ENCODE results near the gene FAM184B.
A peak's percentile ranks its signal among the peaks of the same experiment; 100 is the strongest.

- TF ChIP-seq, protein P1, sequence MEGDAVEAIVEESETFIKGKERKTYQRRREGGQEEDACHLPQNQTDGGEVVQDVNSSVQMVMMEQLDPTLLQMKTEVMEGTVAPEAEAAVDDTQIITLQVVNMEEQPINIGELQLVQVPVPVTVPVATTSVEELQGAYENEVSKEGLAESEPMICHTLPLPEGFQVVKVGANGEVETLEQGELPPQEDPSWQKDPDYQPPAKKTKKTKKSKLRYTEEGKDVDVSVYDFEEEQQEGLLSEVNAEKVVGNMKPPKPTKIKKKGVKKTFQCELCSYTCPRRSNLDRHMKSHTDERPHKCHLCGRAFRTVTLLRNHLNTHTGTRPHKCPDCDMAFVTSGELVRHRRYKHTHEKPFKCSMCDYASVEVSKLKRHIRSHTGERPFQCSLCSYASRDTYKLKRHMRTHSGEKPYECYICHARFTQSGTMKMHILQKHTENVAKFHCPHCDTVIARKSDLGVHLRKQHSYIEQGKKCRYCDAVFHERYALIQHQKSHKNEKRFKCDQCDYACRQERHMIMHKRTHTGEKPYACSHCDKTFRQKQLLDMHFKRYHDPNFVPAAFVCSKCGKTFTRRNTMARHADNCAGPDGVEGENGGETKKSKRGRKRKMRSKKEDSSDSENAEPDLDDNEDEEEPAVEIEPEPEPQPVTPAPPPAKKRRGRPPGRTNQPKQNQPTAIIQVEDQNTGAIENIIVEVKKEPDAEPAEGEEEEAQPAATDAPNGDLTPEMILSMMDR (IDR thresholded peaks at IDR 0.05): peak in 3 of 5 experiments; percentile 20 to 55 (median 50)
- TF ChIP-seq POLR2A (IDR thresholded peaks at IDR 0.05) (peak; percentile 92), POLR2AphosphoS5 (IDR thresholded peaks at IDR 0.05) (peak; percentile 90 to 91 (median 91)), EP300 (IDR thresholded peaks at IDR 0.05; ENCODE audit: low read depth) (no peak)
Observed at GRCh38 chr4:17614416-17615299, 166.8 kb downstream of the FAM184B start, which contains the start of gene MED28.

All from transverse colon (tissue), 4 donors.